Stimulated activated CD8-positive, alpha-beta memory T cell treated with anti-CD3 and anti-CD28 coated beads, Interleukin-15, amount 100 ng/mL, for 24 hours (primary cell): Measurements from ENCODE around the gene DOHH.
"Not testable (repeated sequence)": the region's sequence is repeated elsewhere in the genome, so short reads cannot be mapped to it uniquely, and the experiment has no call there.

Experiments
- DNase-seq: peaks from one replicate; pipeline ENCODE4 v3.0.0-alpha.2; 2020; ENCODE audit warnings: low read depth

Gene DOHH

DNA sequence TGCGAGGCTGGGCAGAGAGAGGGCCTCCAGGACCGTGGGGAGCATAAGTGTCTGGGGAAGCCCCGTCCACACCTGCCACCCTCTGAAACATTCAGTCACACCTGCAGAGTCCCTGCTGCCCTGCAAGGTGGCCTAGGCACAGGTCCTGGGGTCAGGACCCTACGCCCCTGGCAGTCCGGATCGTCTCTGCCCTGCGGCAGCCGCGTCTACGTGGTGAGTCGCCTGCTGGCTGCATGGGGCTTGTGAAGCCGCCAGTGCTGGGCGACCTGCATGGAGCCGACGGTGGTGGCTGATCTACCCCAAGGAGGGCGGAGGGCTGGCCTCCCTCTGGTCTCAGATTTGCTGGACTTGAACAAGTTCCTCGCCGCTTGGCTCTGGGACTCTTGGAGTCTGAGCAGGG is 18.7 kb upstream of the DOHH start:
- DNase-seq = no peak

- DNase-seq = no peak
Measured at GRCh38 chr19:3518659-3519058, 18.2 kb upstream of the DOHH start.

DNA sequence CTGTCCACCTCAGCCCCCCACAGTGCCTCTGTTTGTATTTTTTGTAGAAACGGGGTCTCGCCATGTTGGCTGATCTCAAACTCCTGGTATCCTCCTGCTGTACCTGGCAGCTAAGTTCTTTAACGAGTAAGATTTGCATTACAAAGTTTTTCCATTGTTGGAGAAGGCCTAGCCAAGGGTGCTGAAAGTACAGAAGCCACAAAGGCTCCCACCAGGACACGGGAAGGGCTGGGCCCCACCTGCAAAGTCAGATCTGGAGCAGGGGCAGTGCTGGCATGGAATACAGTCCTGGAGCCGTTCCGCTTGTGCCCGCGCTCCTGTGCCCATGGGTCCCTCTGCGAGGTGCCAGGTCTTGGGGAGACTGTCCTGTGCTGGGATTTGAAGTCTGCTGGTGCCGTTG is 17.8 kb upstream of the DOHH start:
- DNase-seq = no peak

DNA sequence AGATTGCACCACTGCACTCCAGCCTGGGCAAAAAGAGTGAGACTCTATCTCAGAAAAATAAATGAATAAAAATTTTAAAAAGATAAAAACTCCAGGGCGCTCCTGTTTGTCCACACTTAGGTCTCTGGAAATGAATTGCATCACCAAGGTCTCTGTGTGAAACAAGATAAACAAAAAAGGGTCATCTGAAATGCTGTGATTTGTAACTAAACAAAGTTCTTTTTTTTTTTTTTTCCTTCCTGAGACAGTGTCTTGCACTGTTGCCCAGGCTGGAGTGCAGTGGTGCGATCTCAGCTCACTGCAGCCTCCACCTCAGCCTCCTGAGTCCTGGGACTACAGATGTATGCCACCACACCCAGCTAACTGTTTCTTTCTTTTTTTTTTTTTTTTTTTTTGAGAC is 17.2 kb upstream of the DOHH start:
- no peak for DNase-seq

- DNase-seq = no peak
Measured at GRCh38 chr19:3516675-3517207, 16.3 kb upstream of the DOHH start.

DNA sequence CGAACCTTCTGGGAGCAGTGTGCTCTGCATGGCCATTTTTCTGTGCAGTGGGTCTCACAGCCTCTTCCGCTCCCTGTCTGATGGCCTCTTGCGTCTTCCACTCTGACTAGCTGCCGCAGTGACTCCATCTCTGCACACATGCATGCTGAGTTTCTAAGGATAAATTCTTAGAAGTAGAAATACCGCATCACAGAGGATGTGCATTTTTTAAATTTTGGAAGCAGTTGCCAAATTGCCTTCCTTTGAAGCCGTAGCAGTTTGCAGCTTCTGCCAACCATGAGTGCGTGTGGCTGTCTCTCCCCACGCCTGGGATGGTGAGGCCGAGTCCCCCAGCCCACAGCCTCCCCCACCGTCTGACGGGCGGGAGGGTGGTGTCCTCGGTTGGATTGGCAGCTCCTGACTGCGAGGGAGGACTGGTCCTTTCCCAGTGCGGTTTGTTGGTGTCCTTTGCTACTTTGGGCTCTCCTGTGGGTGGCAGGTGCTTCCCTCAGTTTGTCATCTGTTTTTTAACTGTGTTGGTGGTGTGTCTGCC is 15.5 kb upstream of the DOHH start:
- no peak for DNase-seq

- no peak for DNase-seq
Measured at GRCh38 chr19:3514930-3515329, 14.5 kb upstream of the DOHH start.

DNA sequence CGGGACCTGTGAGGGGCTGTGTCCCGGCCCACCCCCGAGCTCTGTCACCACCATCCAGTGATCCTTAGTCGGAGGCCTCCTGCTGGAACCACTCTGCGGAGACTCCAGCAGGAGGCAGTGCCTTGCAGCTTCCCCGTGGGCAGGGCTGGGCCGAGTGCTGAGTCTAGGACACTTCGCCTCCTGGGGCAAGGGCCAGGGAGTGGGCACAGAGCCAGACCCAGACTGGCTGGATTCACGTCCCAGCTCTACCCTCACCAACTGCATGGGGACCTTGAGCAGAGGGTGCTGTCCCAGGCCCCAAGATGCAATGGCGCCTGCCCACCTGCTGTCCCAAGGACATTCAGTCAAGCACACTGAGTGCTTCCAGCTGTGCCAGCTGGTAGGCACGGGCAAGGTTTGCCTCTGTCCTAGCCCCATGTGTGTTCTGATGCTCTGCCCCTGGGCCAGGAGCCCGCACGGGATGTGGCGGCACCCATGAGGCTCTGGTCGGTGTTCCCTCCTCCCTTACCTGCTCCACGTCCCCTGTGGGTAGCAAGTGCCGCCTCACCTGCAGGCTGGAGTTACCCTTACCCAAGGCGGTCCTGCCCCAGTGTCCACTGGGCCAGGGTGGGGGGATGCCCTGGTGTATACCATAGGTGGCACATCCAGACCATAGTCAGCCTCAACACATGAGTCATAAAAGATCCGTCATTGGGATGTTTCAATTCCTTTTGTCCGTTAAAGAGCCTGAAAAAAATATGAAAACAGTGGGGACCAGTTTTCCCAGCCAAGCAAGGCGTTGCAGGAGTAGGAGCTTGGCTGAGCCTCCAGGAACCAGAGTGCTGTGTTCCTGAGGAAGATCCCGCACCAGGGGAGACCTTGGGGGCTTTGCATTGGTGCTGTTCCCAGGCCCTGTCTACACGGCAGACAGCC is 13.0 kb upstream of the DOHH start:
- no peak for DNase-seq

DNA sequence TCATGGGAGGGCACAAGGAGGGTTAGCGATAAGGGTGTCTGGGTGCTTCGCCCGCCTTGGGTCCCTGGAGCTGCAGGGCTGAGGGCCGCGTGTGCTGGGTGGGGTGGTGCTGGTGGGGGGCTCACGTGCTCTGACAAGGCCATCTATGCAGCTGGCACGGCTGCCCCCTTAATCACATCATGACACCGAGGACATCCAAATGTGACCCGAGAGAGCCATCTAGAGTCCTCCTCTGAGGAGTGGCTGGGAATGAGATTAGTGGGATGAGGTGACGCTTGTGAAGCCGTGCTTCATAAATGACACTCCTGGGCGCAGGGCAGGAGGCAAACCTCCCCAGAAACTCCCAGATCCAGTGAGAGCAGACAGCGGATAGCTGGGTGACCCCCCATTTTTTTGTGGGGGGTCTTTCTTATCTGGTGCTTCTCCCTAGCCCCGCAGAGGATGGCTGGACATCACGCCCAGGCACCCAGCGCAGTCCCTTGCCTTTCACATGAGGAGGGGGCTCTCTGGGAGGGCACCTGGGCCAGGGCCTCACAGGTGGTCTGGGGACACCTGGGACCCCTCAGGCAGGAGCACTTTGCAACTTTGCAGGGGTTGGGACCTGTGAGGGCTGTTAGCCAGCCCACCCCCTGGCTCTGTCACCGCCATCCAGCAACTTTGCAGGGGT is 12.2 kb upstream of the DOHH start:
- DNase-seq = no peak

GRCh38 chr19:3511506-3512251 is 11.2 kb upstream of the DOHH start:
- DNase-seq = no peak

DNA sequence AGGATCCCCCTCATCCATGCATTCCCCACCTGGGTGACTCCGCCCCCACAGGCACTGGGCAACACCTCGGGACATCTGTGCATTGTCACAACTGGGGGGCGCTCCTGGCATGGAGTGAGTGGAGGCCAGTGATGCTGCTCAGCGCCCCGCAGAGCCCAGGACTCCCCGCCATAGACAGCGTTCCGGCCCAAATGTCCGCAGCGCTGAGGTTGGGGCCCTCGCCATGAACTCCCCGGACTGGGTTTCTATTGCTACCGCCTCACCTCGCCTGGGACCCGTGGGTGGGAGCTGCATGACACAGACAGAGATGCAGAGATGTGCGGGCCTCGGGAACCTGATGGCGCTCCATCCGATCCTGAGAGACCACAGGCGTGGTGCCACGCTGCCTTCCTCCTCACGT is 10.3 kb upstream of the DOHH start:
- DNase-seq = no peak

GRCh38 chr19:3509566-3509989 is 9.1 kb upstream of the DOHH start:
- no peak for DNase-seq

DNA sequence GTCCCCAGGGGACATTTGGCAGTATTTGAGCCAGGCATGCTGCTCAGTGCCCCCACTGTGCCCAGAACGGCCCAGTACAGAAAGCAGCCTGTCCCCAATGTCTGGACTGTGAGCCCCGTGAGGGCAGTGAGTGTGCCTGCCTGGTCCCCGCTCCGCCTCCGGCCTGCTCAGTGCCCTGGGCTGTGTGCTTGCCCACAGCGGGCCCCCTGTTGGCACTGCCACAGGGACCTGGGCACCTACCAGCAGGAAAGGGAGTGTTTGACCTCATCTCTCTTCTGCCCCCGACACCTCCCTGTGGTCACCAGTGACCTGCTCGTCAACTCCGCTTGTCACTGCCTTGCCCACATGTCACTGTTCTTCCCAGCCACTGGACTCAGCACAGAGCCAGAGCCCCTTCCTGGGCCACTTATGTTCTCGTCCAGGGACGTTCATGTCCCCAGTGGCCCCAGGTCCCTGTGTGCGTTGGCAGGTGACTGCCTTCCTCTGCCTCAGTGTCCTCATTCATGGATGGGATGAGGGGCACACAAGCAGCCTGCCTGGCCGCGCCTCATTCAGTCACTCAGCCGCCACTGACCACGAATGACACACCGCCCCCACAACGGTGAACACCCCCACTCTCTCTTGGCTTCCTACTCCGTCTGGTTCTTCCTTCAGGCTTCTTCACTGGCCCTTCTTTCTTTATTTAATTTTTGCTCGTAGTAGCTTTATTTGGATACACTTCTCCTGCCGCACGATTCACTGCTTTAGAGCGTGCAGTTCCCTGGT is 8.5 kb upstream of the DOHH start:
- DNase-seq = no peak

- not testable (repeated sequence) for DNase-seq
Measured at GRCh38 chr19:3508121-3508661, 7.7 kb upstream of the DOHH start.

- DNase-seq = no peak
Measured at GRCh38 chr19:3507371-3508120, 7.1 kb upstream of the DOHH start.

GRCh38 chr19:3506384-3507340 is 6.2 kb upstream of the DOHH start:
- no peak for DNase-seq

DNA sequence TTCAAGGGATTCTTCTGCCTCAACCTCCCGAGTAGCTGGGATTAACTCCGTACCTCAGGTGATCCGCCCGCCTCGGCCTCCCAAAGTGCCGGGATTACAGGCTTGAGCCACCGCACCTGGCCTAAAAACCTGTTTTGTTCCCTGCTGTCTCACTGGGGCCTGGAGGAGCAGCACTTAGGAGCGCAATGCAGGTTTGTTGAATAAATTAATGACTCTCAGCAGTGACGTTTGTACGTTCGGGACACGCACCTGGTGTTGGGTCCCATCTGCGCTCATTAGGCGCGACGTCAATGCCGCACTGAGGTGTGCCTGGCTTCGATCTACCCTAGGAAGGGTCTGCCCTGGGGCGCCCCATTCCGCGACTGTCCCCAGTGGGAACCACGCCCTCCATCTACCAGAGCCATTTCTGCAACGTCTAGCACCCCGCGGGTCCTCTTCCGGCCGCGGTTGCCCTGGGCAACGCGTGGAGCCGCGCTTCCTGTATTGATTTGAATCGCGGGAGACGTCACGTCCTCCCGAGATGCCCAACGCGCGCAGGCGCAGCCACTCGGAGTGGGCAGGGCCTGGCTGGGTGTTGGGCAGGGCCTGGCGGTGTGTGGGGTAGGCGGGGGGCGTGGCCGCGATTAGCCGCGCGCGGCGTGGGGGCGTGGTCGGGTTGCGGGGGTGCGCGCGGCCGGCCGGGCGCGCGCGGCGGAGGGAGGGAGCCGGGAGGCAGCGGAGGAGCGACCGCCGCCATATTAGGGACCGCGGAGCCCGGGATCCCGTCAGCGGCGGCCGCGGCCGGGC is 5.3 kb upstream of the DOHH start, which contains the start of gene FZR1:
Gene FZR1 (plus strand): TSS at position 714 of the 786 bp plus-strand sequence. CDS start 16,679 bp downstream, outside the sequence.
- peak; percentile 99 for DNase-seq

DNA sequence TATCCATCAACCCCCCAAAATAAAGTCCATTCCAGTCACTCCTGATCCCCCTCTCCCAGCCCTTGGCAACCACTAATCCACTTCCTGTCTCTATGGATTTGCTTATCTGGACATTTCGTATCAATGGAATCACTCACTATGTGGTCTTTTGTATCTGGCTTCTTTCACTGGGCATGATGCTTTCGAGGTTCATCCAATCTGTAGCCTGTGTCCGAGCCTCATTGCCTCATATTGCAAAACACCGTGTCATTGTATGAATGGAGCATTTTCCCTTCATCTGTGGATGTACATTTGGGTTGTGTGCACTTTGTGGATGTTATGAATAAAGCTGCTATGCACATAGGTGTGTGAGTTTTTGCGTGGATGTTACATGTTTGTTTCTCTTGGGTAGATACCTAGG is 4.3 kb upstream of the DOHH start:
- no peak for DNase-seq
